Thyroid gland (tissue), 4 donors: Measurements from ENCODE around the gene MBD3L5. TPM values are rescaled to one million over a fixed set of nuclear protein-coding genes. Genes with fewer than 3 reads are reported as not detected.
"Not testable (repeated sequence)": the region's sequence is repeated elsewhere in the genome, so short reads cannot be mapped to it uniquely, and the experiment has no call there.

Experiments
- DNase-seq, 2 donors: peaks; one replicate each; pipeline ENCODE4 v3.0.0-alpha.2; 2019
- H3K27ac ChIP-seq, 3 donors: fragments of 200-600 bp; sonication (generic); 1 replicate in 2 of 3; 2 replicates in 1 of 3; pipeline ENCODE4 v1.5.1; 2016 to 2019; ENCODE audit warnings: mild to moderate bottlenecking in 1 of 3, moderate library complexity in 1 of 3
- H3K27me3 ChIP-seq: fragments of 200-600 bp; sonication (generic); one replicate; pipeline ENCODE4 v1.5.1; 2019
- H3K36me3 ChIP-seq, 2 donors: fragments of 200-600 bp; sonication (generic); one replicate each; pipeline ENCODE4 v1.5.1; 2016 to 2019
- H3K4me1 ChIP-seq, 2 donors: fragments of 200-600 bp; sonication (generic); one replicate each; pipeline ENCODE4 v1.5.1; 2017 to 2019
- H3K4me3 ChIP-seq, 3 donors: fragments of 200-600 bp; sonication (generic); replicated peaks in 1 of 3; 1 replicate in 2 of 3; 2 replicates in 1 of 3; pipeline ENCODE4 v1.5.1; 2016; ENCODE audit warnings: mild to moderate bottlenecking in 1 of 3
- H3K9me3 ChIP-seq: fragments of 200-600 bp; sonication (generic); one replicate; pipeline ENCODE4 v1.5.1; 2017
- CTCF ChIP-seq, 6 experiments: fragments of 200-600 bp in 3 of 6; fragments of 450-650 bp in 3 of 6; sonication (generic) in 3 of 6; IDR thresholded peaks; one replicate each; pipeline ENCODE4 v1.5.1; 2016 to 2019; ENCODE audit warnings: antibody characterized with exemption in 6 of 6, mild to moderate bottlenecking in 2 of 6, inconsistent platforms in 1 of 6, moderate library complexity in 1 of 6
- POLR2A ChIP-seq, 2 donors: fragments of 450-650 bp; IDR thresholded peaks; one replicate each; pipeline ENCODE4 v1.6.1; 2017; ENCODE audit warnings: antibody characterized with exemption in 2 of 2, mild to moderate bottlenecking in 2 of 2, moderate library complexity in 1 of 2
- WGBS, 2 donors: methylation state at CpG; one replicate each; pipeline ENCODE4 v1.1.5; 2017; 5-methylcytosine and 5-hydroxymethylcytosine counted together
- intact Hi-C: fragments of 100-400 bp; cut with DNase I; formaldehyde crosslinking; loops from one replicate; pipeline ENCODE4 v1.15.1; 2023
- total RNA-seq, 4 donors: library from RNA; depleted of rRNA; stranded (reverse); fragments of >200 nt; gene quantifications; one replicate each; pipeline ENCODE4 v1.2.3, GENCODE V29; 2016

The MBD3L5 gene
- total RNA-seq: not detected

- H3K4me1 ChIP-seq, H3K27ac ChIP-seq, H3K36me3 ChIP-seq, intact Hi-C loops, H3K9me3 ChIP-seq, H3K4me3 ChIP-seq, DNase-seq, H3K27me3 ChIP-seq: not testable (repeated sequence)
- no CpG with 5 or more reads among the region's 9 CpGs for WGBS, 2 donors
Observed at GRCh38 chr19:7030278-7030677, at the start of gene MBD3L5. TSS of gene MBD3L5 (plus strand) at chr19:7030578. CDS start at chr19:7030612, 34 bp downstream.

GRCh38 chr19:6983448-6983847 lies 46.9 kb upstream of the MBD3L5 start:
- DNase-seq: no peak
- H3K27ac ChIP-seq: no peak overlapping the region
- H3K9me3 ChIP-seq: no peaks in the 10 kb centered on the region
- no peaks in the 10 kb centered on the region for H3K27me3 ChIP-seq
- no peak overlapping the region for H3K4me3 ChIP-seq
- H3K4me1 ChIP-seq: no peaks in the 10 kb centered on the region
- intact Hi-C loops: no loop called here
- no peaks in the 10 kb centered on the region for H3K36me3 ChIP-seq
- TF ChIP-seq POLR2A (IDR thresholded peaks at IDR 0.05) (no peak), CTCF (IDR thresholded peaks at IDR 0.05) (no peak)

GRCh38 chr19:6987850-6988249 lies 42.5 kb upstream of the MBD3L5 start:
- no peaks in the 10 kb centered on the region for H3K4me1 ChIP-seq
- no peaks in the 10 kb centered on the region for H3K27me3 ChIP-seq
- H3K4me3 ChIP-seq: no peak overlapping the region
- no peaks in the 10 kb centered on the region for H3K36me3 ChIP-seq
- WGBS, 2 donors: 48 to 49% methylated on average over 4 of the region's 4 CpGs
- no peak overlapping the region for H3K27ac ChIP-seq
- DNase-seq: no peak
- intact Hi-C loops: no loop called here
- TF ChIP-seq POLR2A (IDR thresholded peaks at IDR 0.05): no peak
- H3K9me3 ChIP-seq: no peaks in the 10 kb centered on the region

GRCh38 chr19:6988257-6988656 lies 42.1 kb upstream of the MBD3L5 start:
- TF ChIP-seq POLR2A (IDR thresholded peaks at IDR 0.05): no peak
- TF ChIP-seq CTCF (IDR thresholded peaks at IDR 0.05): no peak
- intact Hi-C loops: no loop called here
- H3K4me3 ChIP-seq: no peak overlapping the region
- 45 to 70% methylated on average over 3 of the region's 3 CpGs for WGBS, 2 donors
- no peak overlapping the region for H3K27ac ChIP-seq
- H3K4me1 ChIP-seq: no peaks in the 10 kb centered on the region
- H3K9me3 ChIP-seq: no peaks in the 10 kb centered on the region
- H3K27me3 ChIP-seq: no peaks in the 10 kb centered on the region
- no peaks in the 10 kb centered on the region for H3K36me3 ChIP-seq
- DNase-seq: no peak

GRCh38 chr19:6995054-6995453 lies 35.3 kb upstream of the MBD3L5 start:
- H3K36me3 ChIP-seq: no peaks in the 10 kb centered on the region
- 71 to 82% methylated on average over 1 of the region's 1 CpG for WGBS, 2 donors
- no peaks in the 10 kb centered on the region for H3K4me1 ChIP-seq
- H3K4me3 ChIP-seq: no peak overlapping the region
- H3K27me3 ChIP-seq: no peaks in the 10 kb centered on the region
- no peak for DNase-seq
- intact Hi-C loops: no loop called here
- TF ChIP-seq POLR2A (IDR thresholded peaks at IDR 0.05) (no peak), CTCF (IDR thresholded peaks at IDR 0.05) (no peak)
- no peaks in the 10 kb centered on the region for H3K9me3 ChIP-seq
- H3K27ac ChIP-seq: no peak overlapping the region

GRCh38 chr19:6996810-6997209 lies 33.6 kb upstream of the MBD3L5 start:
- TF ChIP-seq CTCF (IDR thresholded peaks at IDR 0.05): no peak
- no peak for TF ChIP-seq POLR2A (IDR thresholded peaks at IDR 0.05)
- intact Hi-C loops: no loop called here
- WGBS, 2 donors: 64 to 67% methylated on average over 4 of the region's 4 CpGs
- DNase-seq: no peak
- H3K36me3 ChIP-seq: no peaks in the 10 kb centered on the region
- H3K27me3 ChIP-seq: no peaks in the 10 kb centered on the region
- no peak overlapping the region for H3K4me3 ChIP-seq
- no peaks in the 10 kb centered on the region for H3K9me3 ChIP-seq
- H3K4me1 ChIP-seq: no peaks in the 10 kb centered on the region
- no peak overlapping the region for H3K27ac ChIP-seq
